Breast epithelium (tissue), 3 donors: ENCODE data around the gene CD44.
"Not testable (repeated sequence)": the region's sequence is repeated elsewhere in the genome, so short reads cannot be mapped to it uniquely, and the experiment has no call there.

ENCODE experiments used
- CTCF ChIP-seq, 3 donors: fragments of 450-650 bp; IDR thresholded peaks; one replicate each; pipeline ENCODE4 v1.5.1; 2016 to 2017; ENCODE audit warnings: antibody characterized with exemption in 3 of 3, mild to moderate bottlenecking in 3 of 3, moderate library complexity in 3 of 3
- POLR2A ChIP-seq: fragments of 450-650 bp; IDR thresholded peaks from one replicate; pipeline ENCODE4 v1.6.1; 2016; ENCODE audit warnings: antibody characterized with exemption, mild to moderate bottlenecking, moderate library complexity
- POLR2AphosphoS5 ChIP-seq, 3 donors: sonication (generic); formaldehyde crosslinking; IDR thresholded peaks; one replicate each; pipeline ENCODE4 v1.6.1; 2017; ENCODE audit warnings: antibody characterized with exemption in 3 of 3

DNA sequence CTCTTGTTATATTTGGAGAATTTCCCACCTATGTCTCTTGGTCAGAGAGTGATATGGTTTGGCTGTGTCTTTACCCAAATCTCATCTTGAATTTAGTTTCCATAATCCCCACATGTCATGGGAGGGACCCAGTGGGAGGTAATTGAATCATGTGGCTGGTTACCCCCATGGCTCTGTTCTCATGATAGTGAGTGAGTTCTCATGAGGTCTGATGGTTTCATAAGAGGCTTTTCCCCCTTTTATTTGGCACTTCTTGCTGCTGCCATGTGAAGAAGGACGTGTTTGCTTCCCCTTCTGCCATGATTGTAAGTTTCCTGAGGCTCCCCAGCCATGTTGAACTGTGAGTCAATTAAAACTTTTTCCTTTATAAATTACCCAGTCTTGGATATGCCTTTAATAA, 30.6 kb upstream of the CD44 start:
- not testable (repeated sequence) for TF ChIP-seq CTCF (IDR thresholded peaks at IDR 0.05); POLR2A; POLR2AphosphoS5 (IDR thresholded peaks at IDR 0.05)
